Measurements from ENCODE around the gene GBGT1. TPM values are rescaled to one million over a fixed set of nuclear protein-coding genes. Genes with fewer than 3 reads are reported as not detected.
"Not testable (repeated sequence)": the region's sequence is repeated elsewhere in the genome, so short reads cannot be mapped to it uniquely, and the experiment has no call there.

Gene GBGT1
- total RNA-seq, 1 donor from 2014 or later = 5.1 TPM

DNA sequence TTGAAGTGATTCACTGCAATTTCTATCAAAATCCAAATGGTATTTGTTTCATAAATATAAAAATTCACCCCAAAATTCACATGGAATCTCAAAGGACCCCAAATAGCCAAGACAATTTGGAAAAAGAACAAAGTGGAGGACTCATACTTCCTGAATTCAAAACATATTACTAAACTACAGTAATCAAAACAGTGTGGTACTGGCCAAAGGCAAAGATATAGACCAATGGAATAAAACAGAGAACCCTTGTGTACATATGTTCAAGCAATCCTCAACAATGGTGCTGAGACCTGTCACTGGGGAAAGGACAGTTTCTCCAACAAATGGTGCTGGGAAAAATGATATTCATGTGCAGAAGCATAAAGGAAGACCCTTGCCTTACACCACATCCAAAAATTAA lies 31.3 kb upstream of the GBGT1 start:
- DNase-seq (ENCODE audit: low read depth) = no peak

DNA sequence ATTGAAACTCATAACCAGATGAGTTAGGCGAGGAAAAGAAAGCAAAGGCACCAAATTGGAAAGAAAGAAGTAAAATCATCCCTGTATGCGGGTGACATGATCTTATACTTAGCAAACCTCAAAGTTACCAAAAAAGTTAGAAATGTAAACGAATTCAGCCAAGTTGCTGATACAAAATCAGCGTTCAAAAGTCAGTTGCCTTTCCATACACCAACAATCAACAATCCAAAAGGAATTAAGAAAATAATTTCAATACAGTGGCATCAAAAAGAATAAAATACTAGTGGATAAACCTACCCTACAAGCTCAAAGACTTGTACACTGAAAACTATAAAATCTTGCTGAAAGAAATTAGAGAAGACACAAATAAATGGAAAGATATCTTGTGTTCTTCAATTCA lies 30.9 kb upstream of the GBGT1 start:
- DNase-seq (ENCODE audit: low read depth) = no peak

- DNase-seq (ENCODE audit: low read depth) = no peak
Measured at GRCh38 chr9:133191989-133192388, 28.3 kb upstream of the GBGT1 start.

DNA sequence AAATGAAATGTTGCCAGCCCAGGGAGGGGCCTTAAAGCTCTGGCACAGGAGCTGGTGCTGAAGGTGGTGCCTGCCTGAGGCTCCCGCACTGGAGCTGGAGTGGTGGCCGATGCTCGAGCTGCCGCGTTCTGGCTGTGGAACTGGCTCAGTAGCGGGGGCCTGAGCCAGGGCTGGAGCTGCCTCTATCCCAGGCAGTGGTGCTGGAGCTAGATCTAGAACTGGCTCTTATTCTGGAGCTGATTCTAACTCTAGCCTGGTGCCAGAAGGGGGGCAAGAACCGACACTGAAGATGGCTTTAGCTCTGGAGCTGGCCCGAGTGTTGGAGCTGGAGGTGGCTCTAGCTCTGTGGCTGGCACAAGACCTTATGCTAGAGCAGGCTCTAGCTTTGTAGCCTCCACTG lies 26.1 kb upstream of the GBGT1 start:
- DNase-seq (ENCODE audit: low read depth) = no peak

GRCh38 chr9:133188843-133189180 lies 25.1 kb upstream of the GBGT1 start:
- DNase-seq (ENCODE audit: low read depth) = no peak

GRCh38 chr9:133188006-133188842 lies 24.5 kb upstream of the GBGT1 start:
- DNase-seq (ENCODE audit: low read depth) = peak; percentile 11

DNA sequence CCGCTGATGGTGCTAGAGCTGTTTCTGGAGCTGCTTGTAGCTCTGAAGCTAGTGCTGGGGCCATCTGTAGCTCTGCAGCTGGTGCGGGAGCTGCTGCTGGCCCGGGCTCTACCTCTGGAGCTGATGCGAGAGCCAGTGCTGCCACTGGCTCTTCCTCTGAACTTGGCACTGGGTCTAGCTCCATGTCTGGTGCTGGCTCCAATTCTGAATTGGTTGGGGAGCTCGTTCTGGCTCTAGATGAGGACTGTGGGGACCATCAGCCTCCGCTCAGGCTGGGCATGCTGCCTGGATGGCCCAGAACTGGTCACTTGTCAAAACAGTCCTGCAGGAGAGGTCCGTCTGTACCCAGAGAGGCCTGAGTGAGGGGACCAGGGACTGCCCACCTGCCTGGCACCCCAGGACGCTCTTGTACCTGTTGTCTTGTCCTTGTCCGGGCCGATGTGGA lies 23.9 kb upstream of the GBGT1 start:
- no peak for DNase-seq (ENCODE audit: low read depth)

DNA sequence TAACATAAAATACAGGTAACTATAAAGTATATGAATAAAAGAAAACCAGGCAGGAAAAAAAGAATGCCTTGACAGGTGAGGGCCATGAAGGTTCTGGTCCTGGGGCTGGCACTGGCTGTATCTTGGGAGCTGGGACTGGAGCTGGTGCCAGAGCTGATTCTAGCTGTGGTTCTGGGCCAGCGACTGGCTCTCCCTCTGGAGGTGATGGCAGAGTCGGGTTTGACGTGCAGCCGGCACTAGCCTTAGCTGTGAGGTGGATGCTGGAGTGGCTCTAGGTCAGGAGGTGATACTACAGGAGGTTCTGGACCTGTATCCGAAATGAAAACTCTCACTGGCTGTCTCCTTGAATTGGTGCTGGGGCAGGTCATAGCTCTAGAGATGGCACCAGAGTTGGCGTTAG lies 23.0 kb upstream of the GBGT1 start:
- DNase-seq (ENCODE audit: low read depth) = no peak

GRCh38 chr9:133184971-133185370 lies 21.3 kb upstream of the GBGT1 start:
- DNase-seq (ENCODE audit: low read depth) = peak; percentile 67

DNA sequence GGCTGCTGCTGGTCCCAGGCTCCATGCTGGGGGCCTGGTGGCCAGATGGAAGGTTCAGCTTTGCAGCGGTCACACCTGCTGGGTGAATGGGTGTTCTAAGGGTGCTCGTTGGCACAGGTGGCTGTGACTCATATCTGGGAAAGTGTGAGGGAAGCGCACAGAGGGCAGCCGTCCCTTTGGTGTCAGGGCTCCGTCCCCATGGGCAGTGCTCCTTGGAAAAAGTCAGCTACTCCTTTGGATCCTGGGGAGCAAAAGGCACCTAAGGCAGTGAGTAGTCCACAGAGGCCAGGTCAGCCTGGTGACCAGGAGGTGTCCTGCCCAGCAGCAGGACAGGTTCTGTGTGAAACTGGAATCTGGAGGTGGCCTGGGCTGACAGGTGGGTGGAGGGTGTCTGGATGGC lies 18.4 kb upstream of the GBGT1 start:
- DNase-seq (ENCODE audit: low read depth) = no peak

GRCh38 chr9:133181561-133181960 lies 17.8 kb upstream of the GBGT1 start:
- DNase-seq (ENCODE audit: low read depth) = no peak

GRCh38 chr9:133180953-133181352 lies 17.2 kb upstream of the GBGT1 start:
- DNase-seq (ENCODE audit: low read depth) = no peak

DNA sequence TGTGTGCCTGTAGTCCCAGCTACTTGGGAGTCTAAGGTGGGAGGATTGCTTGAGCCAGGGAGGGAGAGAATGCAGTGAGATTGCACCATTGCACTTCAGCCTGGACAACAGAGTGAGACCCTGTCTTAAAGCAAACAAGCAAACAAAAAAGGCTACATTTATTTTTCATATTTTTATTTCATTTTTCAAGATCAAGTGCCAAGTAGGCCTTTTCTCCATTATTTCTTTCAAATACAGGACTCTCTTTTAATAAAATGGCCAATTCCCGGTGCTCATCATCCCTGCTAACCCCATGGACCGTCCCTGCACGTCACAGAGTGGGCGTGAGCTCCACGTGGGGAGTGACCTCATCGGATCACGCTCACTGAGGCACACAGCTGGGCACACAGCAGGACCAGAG lies 9.3 kb upstream of the GBGT1 start:
- no peak for DNase-seq (ENCODE audit: low read depth)

DNA sequence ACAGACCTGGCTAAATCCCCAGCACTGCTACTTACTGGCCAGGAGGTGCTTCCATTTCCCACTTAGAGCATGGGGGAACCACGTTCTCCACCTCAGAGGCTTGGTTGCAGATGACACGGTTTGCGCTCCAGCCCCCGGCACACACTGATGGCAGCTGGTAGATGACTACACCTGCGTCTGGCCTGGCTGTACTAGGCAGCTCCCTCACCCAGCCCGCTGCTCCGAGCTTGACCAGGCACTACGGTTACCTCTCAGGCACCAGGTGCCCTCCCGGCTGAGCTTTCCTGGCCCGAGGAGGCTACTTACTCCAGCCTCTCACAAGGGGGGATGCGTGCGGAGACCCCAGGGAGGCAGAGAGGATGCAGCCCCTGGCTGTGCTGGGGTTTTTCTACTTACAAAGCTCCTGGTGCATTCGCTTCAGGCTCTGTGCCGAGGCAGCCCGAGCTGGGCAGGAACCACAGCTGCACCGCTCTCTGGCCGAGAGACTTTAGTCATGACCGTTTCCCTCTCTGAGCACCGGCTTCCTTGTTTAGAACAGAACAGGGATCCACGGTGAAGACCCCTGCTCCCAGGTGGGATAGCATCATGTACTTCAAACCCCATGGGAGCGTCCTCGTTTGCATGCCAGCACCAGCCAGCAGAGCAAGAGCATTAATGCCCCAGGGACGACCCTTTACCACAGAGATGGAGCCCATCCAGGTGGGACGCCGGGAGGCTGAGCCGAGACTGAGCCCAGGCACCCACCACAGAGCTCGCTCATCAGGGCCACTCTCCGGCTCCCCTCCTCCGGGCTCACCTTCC lies 7.6 kb upstream of the GBGT1 start:
- no peak for DNase-seq (ENCODE audit: low read depth)

GRCh38 chr9:133170716-133171115 lies 7.0 kb upstream of the GBGT1 start:
- DNase-seq (ENCODE audit: low read depth) = no peak

- not testable (repeated sequence) for DNase-seq (ENCODE audit: low read depth)
Measured at GRCh38 chr9:133169687-133170086, 6.0 kb upstream of the GBGT1 start.

- DNase-seq (ENCODE audit: low read depth) = no peak
Measured at GRCh38 chr9:133169102-133169501, 5.4 kb upstream of the GBGT1 start.

GRCh38 chr9:133168432-133168831 lies 4.7 kb upstream of the GBGT1 start:
- DNase-seq (ENCODE audit: low read depth) = peak; percentile 26

DNA sequence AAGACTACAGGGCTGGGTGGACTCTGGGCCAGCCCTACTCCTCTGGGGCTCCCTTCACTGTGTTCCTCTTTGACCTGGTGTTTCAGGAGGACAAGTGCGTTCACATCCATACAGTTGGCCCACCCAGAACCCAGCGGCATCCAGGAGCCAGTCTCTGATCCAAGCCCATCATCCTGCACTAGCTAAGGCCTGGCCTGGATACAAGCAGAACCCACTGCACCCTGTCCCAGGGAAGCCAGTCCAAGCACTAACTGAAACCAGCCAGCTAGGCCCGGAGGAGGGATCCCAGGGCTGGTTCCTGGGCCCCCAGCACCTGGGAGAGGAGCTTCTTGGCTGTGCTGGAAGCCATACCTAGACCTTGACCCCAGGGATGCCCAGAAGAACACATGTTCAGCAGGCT lies 4.1 kb upstream of the GBGT1 start:
- DNase-seq (ENCODE audit: low read depth) = no peak

GRCh38 chr9:133167096-133167730 lies 3.5 kb upstream of the GBGT1 start:
- no peak for DNase-seq (ENCODE audit: low read depth)

DNA sequence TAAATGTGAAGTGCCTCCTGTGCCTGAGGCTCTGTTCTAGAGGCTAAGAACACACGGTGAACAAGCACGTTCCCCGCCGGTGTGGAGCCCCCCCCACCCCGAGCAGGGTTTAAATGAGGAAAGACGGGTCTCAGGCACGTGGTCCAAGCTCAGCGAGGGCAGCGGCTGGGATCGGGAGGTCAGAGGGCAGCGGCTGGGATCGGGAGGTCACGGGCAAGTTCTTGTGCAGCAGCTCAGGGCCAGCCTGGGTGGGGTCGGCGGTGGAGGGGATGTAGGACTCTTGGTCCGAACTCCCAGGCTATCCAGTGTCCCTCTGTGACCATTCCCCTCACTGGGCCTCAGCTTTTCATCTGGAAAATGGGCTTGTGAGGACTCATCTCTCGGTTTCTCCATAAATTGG lies 2.7 kb upstream of the GBGT1 start:
- DNase-seq (ENCODE audit: low read depth) = no peak

DNA sequence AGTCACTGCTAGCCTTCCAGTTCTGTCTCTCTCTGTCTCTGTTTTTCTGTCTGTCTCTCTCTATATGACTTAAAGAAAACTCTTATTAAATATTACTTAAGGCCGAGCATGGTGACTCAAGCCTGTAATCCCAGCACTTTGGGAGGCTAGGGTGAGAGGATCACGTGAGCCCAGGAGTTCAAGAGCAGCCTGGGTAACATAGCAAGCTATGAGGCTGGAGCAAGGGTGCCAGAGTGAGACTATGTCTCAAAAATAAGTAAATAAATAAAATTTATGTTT lies 1.7 kb upstream of the GBGT1 start:
- no peak for DNase-seq (ENCODE audit: low read depth)

GRCh38 chr9:133164191-133164590 lies 477 bp upstream of the GBGT1 start:
- DNase-seq (ENCODE audit: low read depth) = no peak
